H1 (cell line): ENCODE measurements around the gene PNMA1. TPM values are rescaled to one million over a fixed set of nuclear protein-coding genes. Genes with fewer than 3 reads are reported as not detected.

Source experiments
- CTBP2 ChIP-seq: IDR thresholded peaks from 2 replicates; pipeline ENCODE4 v1.7.0; 2011; ENCODE audit warnings: borderline replicate concordance, mild to moderate bottlenecking, moderate library complexity, mixed read lengths, low read length; ENCODE audit not compliant: insufficient read depth, insufficient read length
- HDAC2 ChIP-seq, 2 experiments: fragments of 300-600 bp in 1 of 2; sonication (generic) in 1 of 2; IDR thresholded peaks; 2 replicates each; pipeline ENCODE4 v1.6.1; 2011 to 2012; ENCODE audit warnings: low read depth in 2 of 2, low read length in 2 of 2, mild to moderate bottlenecking in 2 of 2, moderate library complexity in 2 of 2, borderline replicate concordance in 1 of 2, inconsistent platforms in 1 of 2
- POLR2A ChIP-seq, 2 experiments: IDR thresholded peaks; 1 replicate in 1 of 2; 2 replicates in 1 of 2; pipeline ENCODE4 v1.6.1; 2011; ENCODE audit warnings: low read depth in 2 of 2, low read length in 2 of 2, mild to moderate bottlenecking in 2 of 2; ENCODE audit errors: control extremely low read depth in 1 of 2
- SAP30 ChIP-seq: fragments of 300-600 bp; sonication (generic); IDR thresholded peaks from 2 replicates; pipeline ENCODE4 v1.7.1; 2012; ENCODE audit warnings: low read length, moderate library complexity, mild to moderate bottlenecking, inconsistent platforms; ENCODE audit not compliant: insufficient read depth, insufficient replicate concordance
- polyA plus RNA-seq, 7 experiments: library from polyadenylated mRNA; depleted of rRNA in 3 of 7; stranded (reverse) in 5 of 7; unstranded in 2 of 7; fragments of >200 nt in 5 of 7; fragments of 200-250 nt in 2 of 7; gene quantifications; 1 replicate in 5 of 7; 2 replicates in 1 of 7; 4 replicates in 1 of 7; pipeline versions ENCODE4 v1.2.1 to v1.2.3, GENCODE V29; 2011 to 2013; ENCODE audit warnings: missing spikeins in 2 of 7, mixed read lengths in 2 of 7
- total RNA-seq: library from RNA; stranded (reverse); fragmentation: NEBNext Ultra II Directional; extraction: Animal tissue kit (Norgen Biotek cat#: 25700); gene quantifications from 2 replicates; pipeline ENCODE4 v1.2.1, GENCODE V29; 2021

PNMA1 gene
- total and polyA plus RNA-seq, 2 of the 8 experiments (the other 6 are each of a cell fraction or from before 2014, with no cell fraction given) = 15.8 to 52.7 TPM

DNA sequence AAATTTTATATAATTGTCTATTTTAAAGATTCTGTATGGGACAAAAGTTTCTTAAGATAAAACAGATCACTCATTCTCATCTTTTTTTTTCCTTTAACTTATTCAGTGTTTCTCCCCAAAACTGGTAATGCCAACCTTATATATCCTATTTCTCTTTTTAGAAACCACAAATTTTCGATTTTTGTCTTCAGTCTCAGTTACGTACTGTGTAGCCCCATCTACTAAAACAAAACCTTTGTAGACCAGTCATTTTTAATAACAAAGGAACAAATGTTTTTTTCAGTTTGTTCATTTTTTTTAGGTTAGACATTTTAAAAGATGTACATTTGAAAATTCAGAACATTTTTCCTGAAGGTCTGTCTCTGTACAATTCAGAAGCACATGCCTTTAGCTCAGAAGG lies 18.2 kb downstream of the PNMA1 start (continued):
- TF ChIP-seq CTBP2 (no peak), POLR2A (IDR thresholded peaks at IDR 0.05; ENCODE audit: control extremely low read depth in 1 of 2, low read depth in 2 of 2, low read length in 2 of 2) (no peak), HDAC2 (IDR thresholded peaks at IDR 0.05; ENCODE audit: borderline replicate concordance in 1 of 2, low read depth in 2 of 2, low read length in 2 of 2) (no peak), SAP30 (no peak)
